RWPE1 (cell line): ENCODE data around the gene KNG1.
A peak's percentile ranks its signal among the peaks of the same experiment; 100 is the strongest.

Experiments
- CTCF ChIA-PET: fragments of 350-600 bp; sonication (Branson Sonifier 250); formaldehyde crosslinking; extraction: SDS; loops from one replicate; lab custom pipeline; 2021; lab: Yijun Ruan, JAX
- POLR2A ChIA-PET: fragments of 400-600 bp; formaldehyde crosslinking; extraction: SDS; loops from one replicate; lab custom pipeline; 2020; ENCODE audit warnings: antibody characterized with exemption; ENCODE audit not compliant: low non-redundant PET; lab: Yijun Ruan, JAX
- DNase-seq: peaks from one replicate; pipeline ENCODE4 v3.0.0; 2012; ENCODE audit warnings: low spot score
- H3K27ac ChIP-seq: fragments of 450-650 bp; 2 replicates; pipeline ENCODE4 v1.5.1; 2017
- TF ChIP-seq, protein P1 (sequence below): fragments of 450-650 bp; conservative IDR thresholded peaks from 2 replicates; pipeline ENCODE4 v1.5.1; 2017; ENCODE audit warnings: low read depth, mild to moderate bottlenecking

The KNG1 gene

DNA sequence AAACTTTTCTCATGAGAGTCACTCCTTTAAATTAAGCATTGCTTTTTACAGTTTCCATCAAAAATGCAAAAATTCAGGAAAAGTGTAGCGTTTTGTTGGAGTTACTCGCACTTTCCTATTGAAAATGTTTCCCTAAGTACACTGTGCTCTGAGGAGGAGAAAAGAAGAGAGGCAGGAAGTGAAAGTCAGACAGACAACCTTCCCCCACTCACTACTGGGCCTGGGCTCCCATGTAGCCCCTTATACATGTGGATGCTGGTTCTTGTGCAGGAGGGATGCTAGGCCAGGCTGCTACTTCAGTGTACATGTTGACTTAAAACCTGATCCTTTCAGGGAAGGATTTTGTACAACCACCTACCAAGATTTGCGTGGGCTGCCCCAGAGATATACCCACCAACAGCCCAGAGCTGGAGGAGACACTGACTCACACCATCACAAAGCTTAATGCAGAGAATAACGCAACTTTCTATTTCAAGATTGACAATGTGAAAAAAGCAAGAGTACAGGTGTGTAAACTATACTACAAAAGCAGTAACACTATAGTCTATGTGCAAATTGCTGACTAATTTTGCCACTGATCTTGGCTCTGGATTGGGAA lies 15.1 kb downstream of the KNG1 start:
- ChIA-PET CTCF (no interaction called here), POLR2A (no interaction called here)
- no peak for DNase-seq
- H3K27ac ChIP-seq = no peak overlapping the region
- TF ChIP-seq, protein P1, sequence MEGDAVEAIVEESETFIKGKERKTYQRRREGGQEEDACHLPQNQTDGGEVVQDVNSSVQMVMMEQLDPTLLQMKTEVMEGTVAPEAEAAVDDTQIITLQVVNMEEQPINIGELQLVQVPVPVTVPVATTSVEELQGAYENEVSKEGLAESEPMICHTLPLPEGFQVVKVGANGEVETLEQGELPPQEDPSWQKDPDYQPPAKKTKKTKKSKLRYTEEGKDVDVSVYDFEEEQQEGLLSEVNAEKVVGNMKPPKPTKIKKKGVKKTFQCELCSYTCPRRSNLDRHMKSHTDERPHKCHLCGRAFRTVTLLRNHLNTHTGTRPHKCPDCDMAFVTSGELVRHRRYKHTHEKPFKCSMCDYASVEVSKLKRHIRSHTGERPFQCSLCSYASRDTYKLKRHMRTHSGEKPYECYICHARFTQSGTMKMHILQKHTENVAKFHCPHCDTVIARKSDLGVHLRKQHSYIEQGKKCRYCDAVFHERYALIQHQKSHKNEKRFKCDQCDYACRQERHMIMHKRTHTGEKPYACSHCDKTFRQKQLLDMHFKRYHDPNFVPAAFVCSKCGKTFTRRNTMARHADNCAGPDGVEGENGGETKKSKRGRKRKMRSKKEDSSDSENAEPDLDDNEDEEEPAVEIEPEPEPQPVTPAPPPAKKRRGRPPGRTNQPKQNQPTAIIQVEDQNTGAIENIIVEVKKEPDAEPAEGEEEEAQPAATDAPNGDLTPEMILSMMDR = no peak

GRCh38 chr3:186742618-186743380 lies 25.6 kb downstream of the KNG1 start:
- CTCF ChIA-PET = no interaction called here
- TF ChIP-seq, protein P1 = no peak
- POLR2A ChIA-PET = no interaction called here
- H3K27ac ChIP-seq = no peak overlapping the region
- no peak for DNase-seq

- no peak overlapping the region for H3K27ac ChIP-seq
- POLR2A ChIA-PET = no interaction called here
- CTCF ChIA-PET = no interaction called here
- TF ChIP-seq, protein P1 = no peak
- no peak for DNase-seq
Measured at GRCh38 chr3:186743666-186744065, 26.5 kb downstream of the KNG1 start.

DNA sequence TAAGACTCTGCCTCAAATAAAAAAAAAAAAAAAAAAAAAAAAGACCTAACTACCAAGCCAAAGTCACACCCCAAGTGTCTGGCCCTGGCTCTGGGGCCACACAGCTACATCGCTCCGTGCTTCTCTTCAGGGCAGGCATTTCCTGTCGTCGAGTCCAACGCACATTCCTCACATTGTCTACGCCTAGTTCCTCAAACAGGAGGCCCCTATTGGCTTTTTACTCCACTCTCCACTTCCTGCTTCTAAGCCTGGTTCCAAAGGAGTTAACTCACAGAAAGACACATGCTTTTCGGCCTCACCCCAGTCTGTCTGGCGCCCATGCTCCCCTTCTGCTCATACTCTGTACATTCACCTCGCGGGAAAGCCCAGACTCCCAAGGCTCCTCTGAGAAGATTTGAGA lies 28.8 kb downstream of the KNG1 start:
- POLR2A ChIA-PET = no interaction called here
- TF ChIP-seq, protein P1 = no peak
- CTCF ChIA-PET = interaction anchor here (1.2 kb wide), 1 partner anchor 131 kb away, joined by 3 read pairs; no protein-coding TSS in a partner anchor
- H3K27ac ChIP-seq = peak overlapping the region; percentile 68
- DNase-seq = peak; percentile 75

DNA sequence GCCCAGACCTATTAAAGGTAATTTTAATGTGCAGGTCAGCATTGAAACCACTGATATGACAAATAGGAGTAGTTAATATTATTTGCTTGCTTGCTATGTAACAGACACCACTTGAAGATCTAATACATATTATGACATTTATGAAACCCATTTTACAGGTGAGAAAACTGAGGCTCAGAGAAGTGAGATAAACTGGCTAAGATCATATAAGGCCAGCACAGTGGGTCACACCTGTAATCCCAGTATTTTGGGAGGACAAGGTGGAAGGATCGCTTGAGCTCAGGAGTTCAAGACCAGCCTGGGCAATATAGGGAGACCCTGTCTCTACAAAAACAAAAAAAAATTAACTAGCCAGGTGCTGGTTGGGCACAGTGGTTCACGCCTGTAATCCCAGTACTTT lies 33.2 kb downstream of the KNG1 start:
- ChIA-PET CTCF (no interaction called here), POLR2A (no interaction called here)
- TF ChIP-seq, protein P1 = no peak
- no peak for DNase-seq
- no peak overlapping the region for H3K27ac ChIP-seq

DNA sequence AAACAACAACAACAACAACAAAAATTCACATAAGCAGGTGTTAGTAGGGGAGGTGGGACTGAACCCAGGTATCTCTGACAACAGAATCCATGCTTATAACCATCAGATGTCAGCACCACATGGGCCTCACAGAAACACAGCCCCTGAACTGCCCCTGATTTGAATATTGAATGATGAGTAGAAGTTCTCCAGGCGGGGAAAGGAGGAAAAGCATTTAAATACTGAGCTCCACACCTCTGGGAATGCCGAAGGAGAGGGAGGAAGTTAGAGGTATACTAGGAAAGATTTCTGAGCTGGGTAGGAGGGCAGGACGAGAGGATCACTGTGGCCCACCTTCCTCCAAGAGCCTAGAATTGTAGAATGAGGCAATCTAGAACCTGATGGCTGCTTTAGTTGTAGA lies 34.3 kb downstream of the KNG1 start:
- no peak for DNase-seq
- ChIA-PET POLR2A (no interaction called here), CTCF (interaction anchor here (0.7 kb wide), 1 partner anchor 134 kb away, joined by 4 read pairs; no protein-coding TSS in a partner anchor)
- H3K27ac ChIP-seq = no peak overlapping the region
- TF ChIP-seq, protein P1 = no peak
